NCI-H146 treated with DMSO at 0.1 percent for 48 hours (cell line): Measurements from ENCODE around the gene CLCN4.

Experiments used
- DNase-seq: peaks from one replicate; lab custom pipeline; 2025; ENCODE audit not compliant: unreplicated experiment; lab: John Stamatoyannopoulos, UW

The CLCN4 gene

DNA sequence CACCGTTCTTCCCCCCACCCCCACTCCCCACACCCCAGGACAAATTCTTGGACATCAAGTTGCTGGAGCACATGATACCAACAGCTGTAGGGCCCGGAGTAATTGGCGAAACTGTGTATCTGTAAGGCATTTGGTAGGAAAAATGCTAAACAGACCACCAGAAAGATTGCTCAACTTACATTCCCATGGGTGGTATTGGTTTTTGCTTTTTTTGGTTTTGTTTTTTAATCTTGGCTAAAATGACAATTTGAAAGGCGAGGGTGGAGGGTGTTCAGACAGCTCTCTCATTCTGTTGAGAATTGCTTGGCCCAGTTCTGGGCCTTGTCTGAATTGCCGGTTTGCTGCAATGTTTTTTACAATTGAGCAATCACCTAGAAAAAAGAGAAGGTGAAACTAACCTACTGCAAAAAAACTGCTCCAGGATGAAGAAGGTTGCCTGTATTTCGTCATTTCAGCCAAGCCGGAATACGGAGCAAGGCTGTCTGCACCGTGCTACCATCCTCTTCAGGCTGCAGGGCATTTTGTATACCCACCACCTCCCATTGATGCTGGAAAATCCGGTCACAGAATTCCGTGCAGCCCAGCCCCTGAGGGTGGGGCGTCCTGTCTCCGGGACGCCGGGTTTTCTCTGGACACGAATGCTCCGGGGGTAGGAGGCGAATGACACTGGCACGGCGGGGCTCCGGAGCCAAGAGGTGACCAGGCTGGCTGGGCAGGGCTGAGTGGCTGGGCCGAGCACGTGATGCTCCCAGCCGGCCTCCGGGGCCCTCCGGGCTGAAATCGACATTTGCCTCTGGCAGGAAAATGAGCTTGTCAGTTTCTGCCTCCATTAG is at the start of gene CLCN4:
TSS of gene CLCN4 (plus strand) at position 777 of the 833 bp plus-strand sequence. CDS start 28,058 bp downstream, outside the sequence.
- DNase-seq: peak; percentile 60

DNA sequence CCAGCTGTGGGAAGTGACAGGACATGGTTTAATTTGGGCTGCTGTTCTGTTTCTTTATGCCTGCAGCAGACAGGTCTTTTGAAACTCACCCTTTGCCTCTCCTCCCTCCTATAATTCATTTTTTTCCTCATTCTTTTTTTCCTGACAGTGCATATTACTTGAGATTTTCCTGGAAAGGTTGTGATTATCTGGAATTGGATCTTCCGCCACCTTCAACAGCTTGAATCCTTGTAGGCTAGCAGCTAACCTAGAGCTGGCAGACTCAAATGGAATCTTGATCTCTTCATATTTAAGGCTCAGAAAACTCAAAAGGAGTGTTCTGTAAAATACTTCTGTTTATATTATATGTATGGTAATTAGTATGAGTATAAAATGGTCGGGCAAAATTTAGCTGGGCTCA is 49.3 kb upstream of the CLCN4 start:
- no peak for DNase-seq

DNA sequence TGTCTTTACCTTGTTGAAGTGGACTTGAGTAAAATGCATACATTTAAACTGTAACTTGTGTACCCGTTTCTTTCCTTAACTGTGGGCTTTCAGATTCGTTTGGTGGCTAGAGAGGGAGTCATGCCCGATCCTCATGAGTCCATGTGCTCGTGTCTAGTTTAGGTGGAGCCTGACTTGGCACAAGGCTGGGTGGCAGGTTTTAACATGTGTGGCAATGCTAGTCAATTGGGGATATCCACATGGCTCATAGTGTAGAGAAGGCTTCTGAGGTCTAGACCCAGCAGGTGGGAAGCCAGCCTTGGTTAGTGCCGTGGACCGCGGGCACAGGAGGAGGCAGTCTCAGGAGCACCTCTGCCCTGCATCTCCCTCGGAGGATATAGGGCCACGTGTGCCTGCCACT is 48.5 kb upstream of the CLCN4 start:
- no peak for DNase-seq

DNA sequence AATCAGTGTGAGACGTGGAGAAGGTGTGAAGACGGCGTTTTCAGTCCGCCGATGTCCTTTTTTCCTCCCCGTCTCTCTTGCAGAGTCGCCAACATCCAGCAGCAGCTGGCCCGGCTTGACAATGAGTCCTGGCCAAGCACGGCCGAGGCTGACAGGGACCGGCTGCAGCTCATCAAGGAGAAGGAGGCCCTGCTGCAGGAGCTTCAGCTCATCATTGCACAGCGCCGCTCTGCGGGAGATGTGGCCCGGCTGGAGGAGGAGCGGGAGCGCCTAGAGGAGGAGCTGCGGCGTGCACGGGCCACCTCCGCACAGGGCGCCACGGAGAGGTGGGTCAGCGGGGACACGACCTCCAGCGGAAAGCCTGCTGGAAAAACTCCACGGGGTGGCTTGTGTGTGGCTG is 47.1 kb upstream of the CLCN4 start:
- DNase-seq: no peak

DNA sequence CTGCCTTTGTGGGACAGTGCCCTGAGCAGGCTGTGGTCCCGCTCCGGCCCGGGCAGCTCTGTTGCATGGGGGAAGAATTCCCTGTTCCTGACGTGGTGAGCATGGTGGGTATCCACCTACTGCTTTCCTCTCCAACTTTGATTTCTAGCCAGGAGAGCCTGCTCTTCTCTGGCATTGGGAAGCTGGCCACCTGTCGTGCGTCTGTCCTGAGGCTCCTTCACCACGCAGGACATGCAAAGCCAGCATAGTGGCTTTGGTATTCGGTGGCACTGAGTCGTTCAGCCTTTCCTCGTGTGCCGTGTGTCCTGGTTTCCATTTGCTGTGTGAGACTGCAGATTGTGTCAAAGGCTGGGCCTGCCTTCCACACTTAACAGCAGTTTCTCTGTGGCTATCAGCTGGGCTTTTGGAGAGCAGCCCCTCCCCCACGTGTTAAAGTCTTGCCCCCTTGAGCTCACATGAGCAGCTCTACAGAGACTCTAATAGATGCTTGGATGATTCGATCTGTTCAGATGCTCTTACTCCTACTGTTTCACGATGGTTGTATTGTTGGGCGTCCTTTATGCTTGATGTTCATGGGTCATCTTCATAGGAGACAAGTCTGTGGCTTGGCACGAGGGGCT is 46.3 kb upstream of the CLCN4 start:
- no peak for DNase-seq

DNA sequence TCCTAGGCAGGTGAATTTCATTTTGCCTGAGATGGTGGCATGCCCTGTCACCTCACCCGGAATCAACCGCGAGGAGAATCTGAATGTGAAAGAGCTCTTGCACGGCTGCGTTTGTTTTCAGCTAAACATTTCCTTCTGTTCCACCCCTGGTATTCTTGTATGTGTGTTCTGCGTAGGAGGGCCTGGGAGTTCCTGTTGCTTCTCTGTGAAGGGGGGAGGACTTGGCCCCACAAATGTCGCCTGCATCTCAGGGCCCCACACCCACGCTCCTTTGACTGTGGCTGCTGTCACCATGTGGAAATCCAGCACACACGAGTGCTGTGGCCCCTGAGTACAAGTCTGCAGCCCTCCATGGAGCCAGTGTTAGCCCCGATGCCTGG is 45.8 kb upstream of the CLCN4 start:
- DNase-seq: no peak

DNA sequence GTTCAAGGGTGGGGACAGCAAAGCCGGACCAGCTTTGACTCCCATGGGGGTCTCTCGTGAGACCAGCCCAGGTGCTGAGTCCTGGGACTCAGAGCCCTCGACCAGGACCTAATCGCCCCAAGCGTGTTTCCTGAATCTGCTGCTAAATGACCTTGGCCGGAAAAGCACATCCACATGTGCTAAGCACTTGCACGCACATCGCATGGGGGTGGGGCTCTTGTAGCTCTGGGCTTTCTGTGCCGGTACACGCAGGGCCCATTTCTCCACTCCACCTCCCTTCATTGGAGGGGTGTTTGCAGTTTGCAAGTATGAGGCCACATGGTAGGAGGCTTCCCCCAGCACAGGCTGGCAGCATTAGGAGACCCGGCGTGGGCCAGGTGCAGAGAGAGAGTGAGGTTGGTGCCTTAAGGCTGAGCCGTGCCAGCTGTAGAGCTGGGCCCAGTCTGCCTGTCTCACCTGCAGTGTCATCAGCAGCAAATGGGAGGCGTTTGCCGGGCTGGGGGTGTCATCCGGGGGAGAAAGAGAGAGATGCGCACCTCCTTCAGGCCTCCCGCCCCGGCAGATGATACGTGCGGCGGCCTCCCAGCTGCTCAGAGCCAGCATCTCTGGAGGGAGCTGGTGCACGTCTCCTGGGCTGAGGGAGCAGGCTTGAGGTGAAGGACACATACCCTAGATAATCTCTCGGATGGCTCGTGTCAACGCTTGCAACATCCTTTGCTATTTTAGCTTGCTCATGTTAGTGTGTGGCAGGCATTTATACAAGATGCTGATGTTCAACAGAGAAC is 45.2 kb upstream of the CLCN4 start:
- DNase-seq: no peak

DNA sequence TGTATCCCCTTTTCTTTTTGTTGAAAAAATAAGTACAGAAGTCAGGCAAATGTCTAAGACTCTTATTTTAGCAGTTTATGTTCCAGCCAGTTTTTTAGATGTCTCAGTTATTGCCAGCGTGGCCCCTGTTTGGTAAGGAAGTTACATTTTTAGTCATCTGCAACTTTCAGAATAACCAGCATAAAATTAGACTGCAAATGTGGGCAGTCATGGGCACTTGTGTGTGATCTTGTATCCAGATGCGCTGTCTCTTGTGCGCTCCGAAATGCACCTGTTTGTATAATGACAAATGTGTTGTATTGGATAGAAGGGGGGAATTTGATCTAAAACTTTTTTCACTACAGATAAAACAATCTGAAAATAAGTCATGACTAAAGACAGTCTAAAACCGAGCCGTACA is 44.3 kb upstream of the CLCN4 start:
- no peak for DNase-seq

DNA sequence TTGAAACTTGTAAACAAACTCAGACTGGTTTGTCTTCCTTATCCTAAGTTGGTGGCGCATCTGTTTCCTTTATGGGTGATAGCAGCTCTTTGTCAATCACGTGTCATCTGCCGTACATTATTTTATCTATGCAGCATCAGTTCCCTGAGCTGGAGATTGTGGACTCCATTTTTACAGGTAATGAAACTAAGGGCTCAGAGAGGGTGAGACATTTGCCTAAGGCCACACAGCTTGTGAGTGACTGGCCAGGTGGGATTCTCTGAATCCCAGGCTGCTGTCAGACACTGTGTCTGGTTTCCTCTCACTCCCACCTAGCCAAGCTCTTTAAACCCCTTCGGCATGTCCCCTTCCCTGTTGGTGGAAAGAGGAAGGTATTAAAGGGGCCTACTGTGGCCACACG is 41.7 kb upstream of the CLCN4 start:
- no peak for DNase-seq

DNA sequence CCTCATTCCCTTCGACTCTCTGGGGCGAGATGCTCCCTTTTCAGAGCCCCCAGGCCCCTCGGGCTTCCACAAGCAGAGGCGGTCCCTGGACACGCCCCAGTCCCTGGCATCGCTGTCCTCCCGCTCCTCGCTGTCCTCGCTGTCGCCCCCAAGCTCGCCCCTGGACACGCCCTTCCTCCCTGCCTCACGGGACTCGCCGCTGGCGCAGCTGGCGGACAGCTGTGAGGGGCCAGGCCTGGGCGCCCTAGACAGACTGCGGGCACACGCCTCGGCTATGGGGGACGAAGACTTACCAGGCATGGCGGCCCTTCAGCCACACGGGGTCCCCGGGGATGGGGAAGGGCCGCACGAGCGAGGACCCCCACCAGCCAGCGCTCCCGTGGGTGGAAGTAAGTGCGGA is 39.5 kb upstream of the CLCN4 start:
- DNase-seq: no peak

DNA sequence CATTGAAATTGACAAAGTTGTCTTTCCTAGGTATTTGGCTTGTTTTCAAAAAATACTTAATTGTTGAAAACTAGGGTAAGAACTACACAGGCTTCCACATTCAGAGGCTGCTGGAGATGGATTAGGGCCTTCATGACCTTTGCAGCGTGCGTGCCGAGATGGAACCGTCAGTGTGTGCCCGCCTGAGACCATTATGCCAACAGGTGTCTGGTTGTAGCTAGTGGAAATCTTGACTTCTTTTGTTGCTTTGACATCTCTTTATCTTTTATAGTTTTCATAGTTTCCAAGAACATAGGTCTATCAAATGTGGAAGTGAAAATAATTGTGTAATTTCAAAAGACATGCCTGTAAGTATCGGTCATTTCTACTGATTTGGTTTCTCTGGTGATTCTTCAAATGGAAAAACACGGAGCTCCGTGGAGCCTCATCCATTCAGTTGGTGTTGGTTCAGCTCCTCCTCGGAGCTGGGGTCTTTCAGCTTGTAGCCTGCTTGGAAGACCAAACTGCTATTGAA is 38.9 kb upstream of the CLCN4 start:
- DNase-seq: no peak

DNA sequence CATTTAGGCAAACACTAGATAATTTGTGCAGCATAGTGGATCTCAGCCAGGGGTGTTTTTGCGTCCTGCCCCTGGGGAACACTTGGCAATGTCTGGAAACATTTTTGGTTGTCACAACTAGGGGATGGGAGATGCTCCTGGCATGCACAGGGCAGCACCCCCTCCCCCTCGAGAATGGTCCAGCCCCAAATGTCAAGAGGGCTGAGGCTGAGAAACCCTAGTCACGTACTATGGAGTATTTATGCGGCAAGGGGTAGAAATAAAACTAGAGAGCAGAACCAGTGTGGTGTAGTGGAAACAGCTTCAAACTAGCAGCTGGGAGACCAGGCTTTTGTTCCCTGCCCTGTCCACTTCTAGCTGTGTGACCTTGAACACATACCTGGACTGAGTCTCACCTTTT is 38.2 kb upstream of the CLCN4 start:
- no peak for DNase-seq

DNA sequence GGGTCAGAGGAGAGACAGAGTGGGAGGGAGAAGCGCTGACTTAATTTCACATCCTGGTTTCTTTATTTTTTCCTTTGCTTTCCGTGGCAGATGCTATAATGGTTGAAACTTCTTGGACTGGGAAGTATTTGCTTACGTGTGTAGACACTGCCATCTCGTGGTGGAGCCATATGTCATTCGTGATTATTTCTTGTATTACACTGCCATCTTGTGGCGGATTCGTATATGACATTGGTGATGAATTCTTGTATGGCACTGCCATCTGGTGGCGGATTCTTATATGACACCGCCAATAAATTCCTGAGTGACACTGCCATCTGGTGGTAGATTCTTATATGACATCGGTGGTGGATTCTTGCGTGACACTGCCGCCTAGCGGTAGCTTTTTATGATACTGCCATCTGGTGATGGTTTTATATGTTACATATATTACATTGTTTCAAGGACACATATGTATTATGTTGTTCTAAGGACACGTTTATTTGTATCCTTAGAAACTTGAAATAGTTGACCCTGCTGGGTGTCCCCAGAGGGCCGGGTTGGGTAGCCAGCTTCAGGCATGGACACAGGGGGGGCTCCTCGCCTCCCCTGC is 37.3 kb upstream of the CLCN4 start:
- DNase-seq: peak; percentile 38

DNA sequence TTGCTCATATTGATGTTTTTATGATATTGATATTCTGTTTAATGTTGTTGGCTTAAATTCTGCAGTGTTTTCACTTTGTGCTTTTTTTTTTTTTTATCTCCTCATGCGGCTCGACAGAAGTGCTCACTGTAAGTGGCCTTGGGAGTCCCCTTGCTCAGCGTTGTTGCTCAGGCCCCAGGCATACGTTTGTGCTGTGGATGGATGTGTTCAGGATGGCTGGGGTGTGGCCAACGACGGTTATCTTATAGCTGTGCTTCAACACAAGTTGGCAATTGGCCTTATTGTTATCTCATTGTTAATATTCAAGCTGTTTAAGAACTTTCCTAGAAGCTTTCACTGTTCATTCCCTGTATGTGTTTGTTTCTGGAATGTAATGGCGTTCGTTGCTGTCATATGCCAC is 36.4 kb upstream of the CLCN4 start:
- no peak for DNase-seq

DNA sequence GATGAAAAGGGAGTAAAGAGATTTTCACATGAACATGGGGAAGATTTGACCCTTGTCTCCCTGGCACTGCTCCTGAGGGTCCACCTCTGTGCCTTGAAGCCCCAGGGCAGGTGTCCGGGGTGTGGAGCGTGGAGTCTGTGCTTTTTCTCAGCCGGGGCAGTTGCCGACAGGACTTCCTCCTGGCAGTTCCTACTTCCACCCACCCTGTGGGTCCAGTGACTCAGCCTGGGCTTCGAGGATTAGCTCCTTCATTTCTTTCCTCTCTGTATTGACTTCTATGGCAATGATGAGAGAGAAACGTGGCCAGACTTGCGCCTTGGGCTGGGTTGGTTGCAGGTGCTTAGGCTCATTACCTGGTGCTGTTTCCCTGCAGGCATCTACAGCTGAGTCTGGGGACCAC is 35.9 kb upstream of the CLCN4 start:
- no peak for DNase-seq

DNA sequence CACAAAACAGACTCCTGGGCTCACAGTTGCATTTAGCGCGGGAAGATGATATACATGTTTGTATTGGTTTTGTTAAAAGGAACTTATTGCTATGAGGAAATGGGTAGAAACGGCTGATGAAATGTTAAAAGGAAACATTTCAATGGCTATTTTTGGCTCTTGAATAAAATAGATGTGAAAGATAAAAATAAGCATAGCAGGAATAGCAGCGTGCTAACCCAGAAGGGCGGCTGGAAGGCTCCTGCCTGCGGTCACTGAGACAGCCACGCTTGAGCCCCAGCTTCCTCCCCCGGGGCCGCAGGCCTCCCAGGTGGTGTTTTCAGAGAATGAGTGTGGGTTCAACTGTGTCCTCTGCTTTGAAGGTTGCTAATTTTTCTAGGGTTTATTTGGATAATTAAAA is 35.0 kb upstream of the CLCN4 start:
- DNase-seq: no peak

DNA sequence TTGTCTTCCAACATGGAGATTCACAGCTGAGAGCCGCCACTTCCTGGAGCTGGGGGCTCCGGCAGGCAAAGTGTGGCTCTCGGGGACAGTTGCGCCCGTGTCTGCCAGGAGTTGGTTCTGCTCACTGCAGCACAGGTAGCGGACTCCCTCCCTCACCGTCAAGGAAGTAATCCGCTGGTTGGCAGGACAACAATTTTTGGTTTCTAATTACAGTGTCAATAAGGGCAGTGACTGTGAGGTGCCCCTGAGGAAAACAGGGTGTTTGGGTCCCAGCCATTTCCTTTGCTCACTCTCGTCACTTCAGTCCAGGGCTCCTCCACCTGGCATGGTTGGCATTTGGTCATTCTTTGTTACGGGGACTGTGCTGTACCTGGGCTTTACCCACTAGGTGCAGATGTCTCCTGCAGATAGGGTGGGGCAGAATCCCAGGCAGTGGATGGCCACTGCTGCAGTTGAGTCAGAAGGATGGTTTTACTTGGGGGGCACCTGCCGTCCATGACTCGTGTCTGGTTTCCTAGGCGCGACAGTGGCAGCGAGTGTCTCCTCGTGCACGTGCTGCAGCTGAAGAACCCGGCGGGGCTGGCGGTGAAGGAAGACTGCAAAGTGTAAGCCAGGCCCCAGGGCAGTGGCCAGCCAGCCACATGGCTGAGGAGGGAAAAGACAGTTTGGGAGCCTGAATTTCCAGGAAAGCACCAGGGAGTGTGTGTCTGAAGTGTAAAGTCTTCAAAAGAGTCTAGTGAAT is 32.1 kb upstream of the CLCN4 start:
- DNase-seq: no peak

DNA sequence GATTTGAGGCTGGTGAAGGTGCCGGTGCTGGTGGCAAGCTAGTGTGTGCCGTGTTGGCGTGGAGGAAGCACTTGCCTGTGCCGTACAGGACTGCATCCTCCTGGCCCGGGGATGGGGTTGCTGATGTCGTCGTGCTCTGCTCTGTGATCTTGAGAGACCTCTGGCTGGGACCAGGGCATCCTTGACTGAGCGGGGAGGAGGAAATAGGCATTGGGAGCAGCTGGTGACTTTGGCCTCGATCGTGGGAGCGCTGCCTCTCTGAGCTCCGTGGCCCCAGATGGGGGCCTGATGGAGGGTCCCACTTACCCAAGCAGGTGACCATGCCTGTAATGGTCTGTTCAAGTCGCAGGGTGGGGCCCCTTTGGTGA is 31.5 kb upstream of the CLCN4 start:
- DNase-seq: no peak

DNA sequence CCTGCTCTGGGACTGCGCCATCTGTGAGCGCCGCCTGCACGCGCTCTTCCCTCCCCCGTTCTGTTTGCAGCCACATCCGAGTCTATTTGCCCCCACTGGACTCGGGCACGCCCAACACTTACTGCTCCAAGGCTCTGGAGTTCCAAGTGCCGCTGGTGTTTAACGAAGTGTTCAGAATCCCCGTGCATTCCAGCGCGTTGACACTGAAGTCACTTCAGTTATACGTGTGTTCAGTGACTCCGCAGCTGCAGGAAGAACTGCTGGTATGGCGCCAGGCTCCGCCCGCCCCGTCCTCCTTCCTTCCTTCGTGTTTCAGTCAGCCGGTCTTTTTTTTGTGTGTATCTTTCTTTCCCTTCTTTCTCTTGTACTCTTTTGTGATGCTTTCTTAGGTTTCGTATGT is 30.7 kb upstream of the CLCN4 start:
- no peak for DNase-seq

DNA sequence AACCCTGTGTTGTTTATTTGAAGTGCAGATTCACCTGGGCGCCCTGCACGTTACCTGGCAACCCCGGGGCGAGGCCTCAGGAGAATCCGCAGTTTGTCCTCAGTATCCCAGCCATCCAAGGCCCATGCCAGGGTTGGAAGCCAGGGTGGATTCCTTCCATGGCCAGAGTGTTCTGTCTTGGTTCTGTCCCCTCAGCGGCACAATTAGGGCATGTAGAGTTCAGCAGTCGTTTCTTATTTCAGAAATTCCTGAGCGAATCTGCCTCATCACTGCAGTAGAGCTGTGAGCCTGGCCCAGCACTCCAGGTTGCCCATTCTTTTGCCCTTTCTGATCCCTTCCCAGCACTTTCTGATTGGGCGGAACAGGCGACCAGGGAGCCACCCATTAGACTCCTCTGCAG is 29.9 kb upstream of the CLCN4 start:
- DNase-seq: no peak

DNA sequence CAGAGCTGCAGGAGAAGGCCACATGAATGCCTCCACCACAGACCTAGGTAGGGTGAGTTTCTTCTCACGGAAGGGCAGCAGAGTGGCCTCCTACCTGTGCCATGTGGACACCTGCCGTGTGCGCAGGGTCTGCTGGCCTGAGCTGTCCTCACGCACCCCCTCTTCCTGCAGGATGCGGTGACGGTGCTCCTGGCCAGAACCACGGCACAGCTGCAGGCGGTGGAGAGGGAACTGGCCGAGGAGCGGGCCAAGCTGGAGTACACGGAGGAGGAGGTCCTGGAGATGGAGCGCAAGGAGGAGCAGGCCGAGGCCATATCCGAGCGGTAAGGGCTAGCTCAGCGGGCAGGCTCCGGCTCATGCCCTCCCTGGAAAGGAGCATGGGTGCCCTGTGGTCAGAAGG is 28.4 kb upstream of the CLCN4 start:
- no peak for DNase-seq
